Measurements from ENCODE around the gene TXNRD2. TPM values are rescaled to one million over a fixed set of nuclear protein-coding genes. Genes with fewer than 3 reads are reported as not detected.

TXNRD2 gene
- total and polyA plus RNA-seq, 2 of the 4 experiments (the other 2 are of a cell fraction): 15.6 to 25.7 TPM

- TF ChIP-seq MXI1 (IDR thresholded peaks at IDR 0.05; ENCODE audit: borderline replicate concordance, low read depth, low read length): no peak
Measured at GRCh38 chr22:19963863-19964642, 22.4 kb upstream of the TXNRD2 start (continued).

GRCh38 chr22:19962909-19963806 lies 21.5 kb upstream of the TXNRD2 start:
- Histone ChIP-seq H3K18ac (ENCODE audit: low read depth, low read length) (no peak overlapping the region), H3K4ac (ENCODE audit: low read depth, low read length) (no peak overlapping the region), H3K36me3 (ENCODE audit: control insufficient read depth, insufficient read depth, low read length) (peaks cover 47% of the 10 kb centered on the region), H2AFZ (replicated peaks; ENCODE audit: low read length, poor library complexity) (peak overlapping the region; percentile 45), H4K91ac (ENCODE audit: insufficient read depth, low read depth, low read length) (no peak overlapping the region), H2BK15ac (ENCODE audit: low read depth, low read length) (no peak overlapping the region), H3K4me2 (ENCODE audit: low read depth, low read length) (no peak overlapping the region), H4K5ac (ENCODE audit: low read depth, low read length) (no peak overlapping the region; the same call in 1 of the 2 replicates), H3K4me1 (ENCODE audit: control insufficient read depth, insufficient read depth, low read length) (peaks cover 24% of the 10 kb centered on the region), H3K9me1 (ENCODE audit: insufficient read depth, low read length) (peaks cover 10% of the 10 kb centered on the region), H3K9ac (ENCODE audit: low read depth, low read length) (no peak overlapping the region), H3K9me3 (ENCODE audit: control insufficient read depth, insufficient read depth, low read length) (no peaks in the 10 kb centered on the region), H4K8ac (ENCODE audit: low read depth in 2 of 2, low read length in 2 of 2) (no peak overlapping the region), H2AK5ac (ENCODE audit: low read depth, low read length) (0 out of 2 replicates have a peak overlapping the region, but pooled peaks have one; percentile 35), H4K20me1 (ENCODE audit: insufficient read depth, low read length) (peaks cover 40% of the 10 kb centered on the region), H3K14ac (replicated peaks; ENCODE audit: low read depth, low read length) (no peak overlapping the region), H2AK9ac (replicated peaks; ENCODE audit: low read depth, low read length, poor library complexity) (peak overlapping the region; percentile 66), H3K79me1 (ENCODE audit: low read depth in 1 of 2, low read length in 2 of 2) (peaks cover 17 to 53% of the 10 kb centered on the region in 2 experiments; a peak in 3 of 4 replicates), H2BK120ac (ENCODE audit: low read depth, low read length) (no peak overlapping the region), H2BK20ac (ENCODE audit: low read depth, low read length) (no peak overlapping the region), H3K4me3 (ENCODE audit: insufficient read depth, low read depth, low read length) (no peak overlapping the region), H3K27ac (ENCODE audit: insufficient read depth, low read length) (no peak overlapping the region; the same call in 1 of the 2 replicates), H2BK5ac (ENCODE audit: low read depth, low read length, poor library complexity, severe bottlenecking) (peak overlapping the region; percentile 26), H3K27me3 (ENCODE audit: control insufficient read depth, insufficient read depth, low read length) (no peaks in the 10 kb centered on the region), H3K23ac (ENCODE audit: low read depth, low read length) (no peak overlapping the region), H3K56ac (ENCODE audit: extremely low read depth, insufficient read depth, low read length) (no peak overlapping the region)
- intact Hi-C loops (cut with micrococcal nuclease): no loop called here
- dilution Hi-C loops (cut with HindIII; ENCODE audit: low sequenced_read_pairs, unreplicated experiment): no loop called here
- in situ Hi-C loops (cut with MboI; ENCODE audit: low sequenced_read_pairs): no loop called here
- TF ChIP-seq RAD21 (IDR thresholded peaks at IDR 0.05; ENCODE audit: low read length) (no peak), FOS (IDR thresholded peaks at IDR 0.05; ENCODE audit: low read depth, low read length) (peak; percentile 44; the same call in 1 of the 2 replicates)
- ChIA-PET POLR2A (ENCODE audit: unreplicated experiment) (no interaction called here), CTCF (interaction anchor here (1.2 to 1.5 kb wide), 2 partner anchors 10 to 50 kb away, joined by 4 read pairs; no protein-coding TSS in a partner anchor)
- 69% methylated on average over 14 of the region's 30 CpGs; no CpG with 5 or more reads in 1 of the 2 experiments for WGBS, 2 experiments (ENCODE audit: extremely low coverage in 2 of 2, insufficient read length in 1 of 2)
- DNase-seq (peak; percentile 58), ATAC-seq (ENCODE audit: low read depth) (peak; percentile 6; the same call in 1 of the 2 replicates)
- no TSS peak for BruUV-seq (replicated peaks)

Data from IMR-90 (cell line).